ENCODE data around the gene GEMIN5. TPM values are rescaled to one million over a fixed set of nuclear protein-coding genes. Genes with fewer than 3 reads are reported as not detected.

Gene GEMIN5
- total RNA-seq, 1 donor from 2014 or later = 21.9 TPM

GRCh38 chr5:154895606-154896561 lies 42.1 kb downstream of the GEMIN5 start:
- H3K36me3 Mint-ChIP-seq (ENCODE audit: insufficient read depth) = peaks cover 30% of the 10 kb centered on the region
- DNase-seq (ENCODE audit: low spot score, unreplicated experiment) = no peak
- no peaks in the 10 kb centered on the region for H3K4me1 Mint-ChIP-seq (ENCODE audit: low read depth)
- H3K27ac Mint-ChIP-seq = no peak overlapping the region
- TF ChIP-seq, protein P1, sequence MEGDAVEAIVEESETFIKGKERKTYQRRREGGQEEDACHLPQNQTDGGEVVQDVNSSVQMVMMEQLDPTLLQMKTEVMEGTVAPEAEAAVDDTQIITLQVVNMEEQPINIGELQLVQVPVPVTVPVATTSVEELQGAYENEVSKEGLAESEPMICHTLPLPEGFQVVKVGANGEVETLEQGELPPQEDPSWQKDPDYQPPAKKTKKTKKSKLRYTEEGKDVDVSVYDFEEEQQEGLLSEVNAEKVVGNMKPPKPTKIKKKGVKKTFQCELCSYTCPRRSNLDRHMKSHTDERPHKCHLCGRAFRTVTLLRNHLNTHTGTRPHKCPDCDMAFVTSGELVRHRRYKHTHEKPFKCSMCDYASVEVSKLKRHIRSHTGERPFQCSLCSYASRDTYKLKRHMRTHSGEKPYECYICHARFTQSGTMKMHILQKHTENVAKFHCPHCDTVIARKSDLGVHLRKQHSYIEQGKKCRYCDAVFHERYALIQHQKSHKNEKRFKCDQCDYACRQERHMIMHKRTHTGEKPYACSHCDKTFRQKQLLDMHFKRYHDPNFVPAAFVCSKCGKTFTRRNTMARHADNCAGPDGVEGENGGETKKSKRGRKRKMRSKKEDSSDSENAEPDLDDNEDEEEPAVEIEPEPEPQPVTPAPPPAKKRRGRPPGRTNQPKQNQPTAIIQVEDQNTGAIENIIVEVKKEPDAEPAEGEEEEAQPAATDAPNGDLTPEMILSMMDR (IDR thresholded peaks at IDR 0.05; ENCODE audit: unreplicated experiment) = no peak
- no peaks in the 10 kb centered on the region for H3K27me3 Mint-ChIP-seq
- H3K9me3 Mint-ChIP-seq (ENCODE audit: low read depth) = no peaks in the 10 kb centered on the region
- H3K4me3 Mint-ChIP-seq (ENCODE audit: low read depth) = no peak overlapping the region

DNA sequence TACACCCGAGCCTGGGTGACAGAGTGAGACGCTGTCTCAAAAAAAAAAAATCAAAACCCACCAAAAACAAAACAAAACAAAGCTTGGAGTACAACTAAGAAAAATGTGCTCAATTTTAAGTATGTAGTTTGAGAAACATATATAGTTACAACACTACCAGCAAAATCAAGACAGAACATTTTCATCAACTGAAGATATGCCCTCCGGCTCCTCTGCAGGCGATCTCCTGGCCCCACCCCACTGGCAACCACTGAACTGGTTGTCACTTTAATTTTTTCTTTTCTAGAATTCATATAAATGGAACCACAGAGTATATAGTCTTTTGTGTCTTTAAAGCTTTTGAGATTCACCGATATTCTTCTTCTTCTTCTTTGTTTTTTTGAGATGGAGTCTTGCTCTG lies 44.6 kb downstream of the GEMIN5 start:
- Mint-ChIP-seq H3K27ac (no peak overlapping the region), H3K4me3 (ENCODE audit: low read depth) (no peak overlapping the region), H3K4me1 (ENCODE audit: low read depth) (no peaks in the 10 kb centered on the region), H3K36me3 (ENCODE audit: insufficient read depth) (peaks cover 33% of the 10 kb centered on the region), H3K9me3 (ENCODE audit: low read depth) (no peaks in the 10 kb centered on the region), H3K27me3 (no peaks in the 10 kb centered on the region)
- TF ChIP-seq, protein P1 (IDR thresholded peaks at IDR 0.05; ENCODE audit: unreplicated experiment) = no peak
- no peak for DNase-seq (ENCODE audit: low spot score, unreplicated experiment)

- Mint-ChIP-seq H3K36me3 (ENCODE audit: insufficient read depth) (peaks cover 40% of the 10 kb centered on the region), H3K9me3 (ENCODE audit: low read depth) (no peaks in the 10 kb centered on the region), H3K27ac (no peak overlapping the region), H3K4me3 (ENCODE audit: low read depth) (no peak overlapping the region), H3K4me1 (ENCODE audit: low read depth) (no peaks in the 10 kb centered on the region), H3K27me3 (no peaks in the 10 kb centered on the region)
- DNase-seq (ENCODE audit: low spot score, unreplicated experiment) = no peak
- TF ChIP-seq, protein P1 (IDR thresholded peaks at IDR 0.05; ENCODE audit: unreplicated experiment) = no peak
Observed at GRCh38 chr5:154892369-154892771, 45.6 kb downstream of the GEMIN5 start.

GRCh38 chr5:154885439-154885838 lies 52.6 kb downstream of the GEMIN5 start:
- H3K36me3 Mint-ChIP-seq (ENCODE audit: insufficient read depth) = peaks cover 58% of the 10 kb centered on the region
- H3K27me3 Mint-ChIP-seq = no peaks in the 10 kb centered on the region
- no peaks in the 10 kb centered on the region for H3K4me1 Mint-ChIP-seq (ENCODE audit: low read depth)
- TF ChIP-seq, protein P1 (IDR thresholded peaks at IDR 0.05; ENCODE audit: unreplicated experiment) = no peak
- H3K9me3 Mint-ChIP-seq (ENCODE audit: low read depth) = peaks cover 13% of the 10 kb centered on the region
- H3K4me3 Mint-ChIP-seq (ENCODE audit: low read depth) = no peak overlapping the region
- no peak for DNase-seq (ENCODE audit: low spot score, unreplicated experiment)
- no peak overlapping the region for H3K27ac Mint-ChIP-seq

DNA sequence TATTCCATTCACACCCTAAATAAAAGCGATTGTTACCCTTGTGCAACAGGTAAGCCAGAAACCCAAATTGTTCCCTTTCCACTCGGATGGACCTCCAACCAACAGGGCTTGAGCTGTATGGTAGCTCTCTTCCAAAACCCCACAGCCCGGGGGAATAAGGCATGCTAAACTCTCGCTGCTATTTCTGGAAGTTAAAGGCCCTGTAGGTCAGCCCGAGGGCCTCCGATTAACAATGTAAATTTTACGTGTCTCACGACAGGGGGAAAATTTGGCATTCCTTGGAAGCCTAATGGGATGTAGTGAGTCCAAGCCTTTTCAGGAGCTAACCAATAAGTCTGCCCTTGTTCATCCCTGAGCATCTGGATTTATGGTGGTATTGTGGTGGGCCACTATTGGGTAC lies 53.6 kb downstream of the GEMIN5 start:
- TF ChIP-seq, protein P1 (IDR thresholded peaks at IDR 0.05; ENCODE audit: unreplicated experiment) = no peak
- Mint-ChIP-seq H3K27me3 (no peaks in the 10 kb centered on the region), H3K9me3 (ENCODE audit: low read depth) (peaks cover 13% of the 10 kb centered on the region), H3K27ac (no peak overlapping the region), H3K36me3 (ENCODE audit: insufficient read depth) (peaks cover 59% of the 10 kb centered on the region), H3K4me3 (ENCODE audit: low read depth) (no peak overlapping the region), H3K4me1 (ENCODE audit: low read depth) (no peaks in the 10 kb centered on the region)
- DNase-seq (ENCODE audit: low spot score, unreplicated experiment) = no peak

All from progenitor cell of endocrine pancreas (in vitro differentiated cells).